Upper lobe of right lung (tissue), 1 donor: Measurements from ENCODE around the gene SST. TPM values are rescaled to one million over a fixed set of nuclear protein-coding genes. Genes with fewer than 3 reads are reported as not detected.
A peak's percentile ranks its signal among the peaks of the same experiment; 100 is the strongest.

Source experiments
- ATAC-seq: fragments of 200-7000 bp; cut with Tn5 transposase; one replicate; pipeline ENCODE4 v1.9.1; 2020; ENCODE audit warnings: mild to moderate bottlenecking, moderate library complexity
- DNase-seq: peaks from one replicate; pipeline ENCODE4 v3.0.0-alpha.2; 2020
- H3K27ac ChIP-seq: fragments of 200-600 bp; one replicate; pipeline ENCODE4 v1.8.0; 2022
- H3K27me3 ChIP-seq: fragments of 200-600 bp; one replicate; pipeline ENCODE4 v1.8.0; 2022; ENCODE audit warnings: mild to moderate bottlenecking
- H3K36me3 ChIP-seq: fragments of 200-600 bp; one replicate; pipeline ENCODE4 v1.8.0; 2022
- H3K4me1 ChIP-seq: fragments of 200-600 bp; one replicate; pipeline ENCODE4 v1.8.0; 2022
- H3K4me3 ChIP-seq: fragments of 200-600 bp; one replicate; pipeline ENCODE4 v1.8.0; 2022; ENCODE audit warnings: mild to moderate bottlenecking
- H3K9me3 ChIP-seq: fragments of 200-600 bp; one replicate; pipeline ENCODE4 v1.8.0; 2022
- intact Hi-C: fragments of 100-400 bp; cut with DNase I; formaldehyde crosslinking; loops from one replicate; pipeline ENCODE4 v1.11.0; 2022
- total RNA-seq: library from RNA; stranded (reverse); fragmentation: NEBNext Ultra II Directional; extraction: Animal tissue kit (Norgen Biotek cat#: 25700); gene quantifications from one replicate; pipeline ENCODE4 v1.2.1, GENCODE V29; 2021
- TF ChIP-seq, protein P1 (sequence below): fragments of 200-600 bp; IDR thresholded peaks from one replicate; pipeline ENCODE4 v1.8.0; 2022; ENCODE audit warnings: antibody characterized with exemption
- donor health status: DM: no; HTN: yes; CAD: no; lungs with severe emphysema.

Gene SST
- total RNA-seq, 1 donor from 2014 or later, result not detected

DNA sequence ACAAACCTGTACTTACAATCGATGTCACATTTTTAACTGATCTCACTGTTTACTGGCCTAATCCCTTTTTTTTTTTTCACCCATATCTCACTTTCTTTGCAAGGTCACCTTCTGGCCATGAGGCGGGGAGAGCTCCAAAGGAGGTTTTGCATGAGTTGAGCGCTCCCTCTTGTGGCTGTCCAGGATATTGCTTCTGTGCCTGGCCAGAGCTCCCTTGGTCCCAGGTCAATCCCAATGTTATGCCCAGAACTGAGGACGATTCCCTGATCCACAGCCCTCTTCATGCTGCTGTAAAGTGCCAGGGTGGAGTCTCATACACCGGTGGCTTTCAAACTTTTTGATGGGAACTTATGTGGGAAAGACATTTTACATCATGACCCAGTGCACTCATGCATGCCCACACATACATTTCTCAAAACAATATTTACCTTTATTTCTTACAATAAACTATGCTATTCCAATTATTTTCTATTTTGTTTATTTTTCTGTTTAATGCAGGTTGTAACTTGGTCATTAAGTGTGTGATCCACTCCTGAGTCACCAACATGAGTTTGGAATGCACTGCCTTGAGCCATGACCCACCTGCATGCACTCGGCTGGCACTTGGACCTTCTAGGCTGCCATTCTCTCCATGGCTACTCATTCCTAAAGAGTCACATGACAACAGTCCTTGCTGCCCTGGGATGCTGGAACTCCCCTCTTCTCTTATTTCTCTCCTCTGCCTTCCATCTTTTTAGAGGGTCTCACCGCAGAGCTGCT is 9.6 kb upstream of the SST start:
- no peak overlapping the region for H3K4me3 ChIP-seq
- no peaks in the 10 kb centered on the region for H3K9me3 ChIP-seq
- ATAC-seq (peak; percentile 97), DNase-seq (peak; percentile 77)
- H3K36me3 ChIP-seq, result no peaks in the 10 kb centered on the region
- intact Hi-C loops, result loop anchor here (5.0 kb wide), 1 partner anchor 358 kb away; no protein-coding TSS in a partner anchor
- peaks cover 12% of the 10 kb centered on the region for H3K27me3 ChIP-seq
- H3K27ac ChIP-seq, result no peak overlapping the region
- H3K4me1 ChIP-seq, result no peaks in the 10 kb centered on the region
- TF ChIP-seq, protein P1, sequence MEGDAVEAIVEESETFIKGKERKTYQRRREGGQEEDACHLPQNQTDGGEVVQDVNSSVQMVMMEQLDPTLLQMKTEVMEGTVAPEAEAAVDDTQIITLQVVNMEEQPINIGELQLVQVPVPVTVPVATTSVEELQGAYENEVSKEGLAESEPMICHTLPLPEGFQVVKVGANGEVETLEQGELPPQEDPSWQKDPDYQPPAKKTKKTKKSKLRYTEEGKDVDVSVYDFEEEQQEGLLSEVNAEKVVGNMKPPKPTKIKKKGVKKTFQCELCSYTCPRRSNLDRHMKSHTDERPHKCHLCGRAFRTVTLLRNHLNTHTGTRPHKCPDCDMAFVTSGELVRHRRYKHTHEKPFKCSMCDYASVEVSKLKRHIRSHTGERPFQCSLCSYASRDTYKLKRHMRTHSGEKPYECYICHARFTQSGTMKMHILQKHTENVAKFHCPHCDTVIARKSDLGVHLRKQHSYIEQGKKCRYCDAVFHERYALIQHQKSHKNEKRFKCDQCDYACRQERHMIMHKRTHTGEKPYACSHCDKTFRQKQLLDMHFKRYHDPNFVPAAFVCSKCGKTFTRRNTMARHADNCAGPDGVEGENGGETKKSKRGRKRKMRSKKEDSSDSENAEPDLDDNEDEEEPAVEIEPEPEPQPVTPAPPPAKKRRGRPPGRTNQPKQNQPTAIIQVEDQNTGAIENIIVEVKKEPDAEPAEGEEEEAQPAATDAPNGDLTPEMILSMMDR, result peak; percentile 93

DNA sequence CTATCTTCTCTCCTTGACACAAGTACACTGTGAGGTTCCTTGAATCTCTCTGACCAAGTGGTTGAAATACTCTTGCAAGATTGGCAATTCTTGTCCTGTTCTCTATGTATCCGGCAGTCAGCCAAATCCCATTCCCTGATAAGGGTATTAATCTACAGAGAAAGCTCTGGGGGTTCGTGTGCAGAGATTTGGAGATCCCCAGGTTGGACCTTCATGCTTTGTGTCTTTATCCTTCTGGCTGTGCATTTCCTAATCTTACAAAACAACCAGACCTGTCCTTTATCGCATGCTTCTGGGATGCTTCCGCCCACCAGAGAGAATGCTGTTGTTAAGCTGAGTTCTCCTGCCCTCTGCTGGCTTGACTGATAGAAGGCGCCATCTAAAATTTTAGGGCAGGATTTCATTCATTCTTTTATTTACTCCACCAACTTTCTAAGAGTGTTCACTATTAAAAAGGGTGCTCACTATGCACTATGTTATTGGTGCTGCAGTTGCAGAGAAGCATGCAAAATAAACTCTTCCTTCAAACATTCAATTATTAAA is 8.6 kb upstream of the SST start:
- H3K4me1 ChIP-seq, result no peaks in the 10 kb centered on the region
- intact Hi-C loops, result loop anchor here (5.0 kb wide), 1 partner anchor 356 kb away; no protein-coding TSS in a partner anchor
- H3K9me3 ChIP-seq, result no peaks in the 10 kb centered on the region
- DNase-seq (no peak), ATAC-seq (peak; percentile 78)
- H3K4me3 ChIP-seq, result no peak overlapping the region
- H3K36me3 ChIP-seq, result no peaks in the 10 kb centered on the region
- H3K27me3 ChIP-seq, result peaks cover 12% of the 10 kb centered on the region
- no peak overlapping the region for H3K27ac ChIP-seq
- TF ChIP-seq, protein P1, result peak; percentile 60

GRCh38 chr3:187677604-187678003 is 7.4 kb upstream of the SST start:
- Histone ChIP-seq H3K4me3 (no peak overlapping the region), H3K36me3 (no peaks in the 10 kb centered on the region), H3K27ac (no peak overlapping the region), H3K4me1 (no peaks in the 10 kb centered on the region), H3K27me3 (peaks cover 16% of the 10 kb centered on the region), H3K9me3 (no peaks in the 10 kb centered on the region)
- ATAC-seq (no peak), DNase-seq (no peak)
- TF ChIP-seq, protein P1, result no peak
- intact Hi-C loops, result loop anchor here (5.0 kb wide), 1 partner anchor 355 kb away; no protein-coding TSS in a partner anchor

DNA sequence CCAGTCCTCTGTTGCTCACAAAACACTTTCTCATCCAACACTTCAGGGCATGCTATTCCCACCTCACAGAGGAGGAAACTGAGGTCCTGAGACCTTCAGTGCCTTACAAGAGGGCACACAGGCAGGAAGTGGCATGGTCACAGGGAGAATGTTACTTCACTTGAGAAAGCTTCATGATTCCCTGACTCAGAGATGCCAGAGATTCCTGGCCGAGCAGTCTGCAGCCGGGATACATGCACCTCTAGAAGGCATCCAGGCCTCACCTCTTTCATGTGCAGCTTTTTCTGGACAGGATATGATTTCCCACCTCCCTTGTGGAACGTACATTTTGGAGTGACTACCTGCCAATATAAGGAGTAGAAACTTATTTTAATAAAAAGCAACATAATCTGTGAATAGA is 2.8 kb upstream of the SST start:
- TF ChIP-seq, protein P1, result no peak
- no peaks in the 10 kb centered on the region for H3K4me1 ChIP-seq
- no peak for DNase-seq
- peaks cover 25% of the 10 kb centered on the region for H3K27me3 ChIP-seq
- no peaks in the 10 kb centered on the region for H3K9me3 ChIP-seq
- no peak overlapping the region for H3K27ac ChIP-seq
- H3K4me3 ChIP-seq, result no peak overlapping the region
- no peaks in the 10 kb centered on the region for H3K36me3 ChIP-seq
- ATAC-seq, result no peak
- intact Hi-C loops, result no loop called here

DNA sequence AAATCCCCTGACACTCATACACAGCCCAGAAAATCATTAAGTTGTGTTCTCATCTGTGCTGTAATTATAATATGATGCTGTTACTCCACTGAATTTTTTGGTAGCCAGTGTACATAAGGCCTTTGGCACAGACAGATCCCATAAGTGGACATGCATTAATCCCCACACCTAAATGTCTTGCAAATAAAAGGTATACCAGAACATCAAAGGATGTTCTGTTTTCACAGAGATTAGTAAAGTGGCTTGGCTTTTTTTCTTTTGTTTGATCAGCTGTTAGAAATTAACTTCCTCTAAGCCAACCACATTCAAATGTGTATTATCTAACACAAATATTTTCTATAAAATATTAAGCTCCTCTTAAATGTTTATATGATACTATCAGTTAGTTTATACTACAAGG is 2.7 kb downstream of the SST start:
- H3K27me3 ChIP-seq, result peaks cover 22% of the 10 kb centered on the region
- DNase-seq, result no peak

More for the DNA sequence above, 2.7 kb downstream of the SST start:
- Histone ChIP-seq H3K36me3 (no peaks in the 10 kb centered on the region), H3K27ac (no peak overlapping the region), H3K4me3 (no peak overlapping the region), H3K9me3 (no peaks in the 10 kb centered on the region), H3K4me1 (no peaks in the 10 kb centered on the region)
- no peak for ATAC-seq
- intact Hi-C loops, result no loop called here
- TF ChIP-seq, protein P1, result no peak
